ENCODE results near the gene ATF2. TPM values are rescaled to one million over a fixed set of nuclear protein-coding genes. Genes with fewer than 3 reads are reported as not detected.

Gene ATF2
- 10 to 100 TPM; 34.1 to 41.4 (median 37.6) TPM for total RNA-seq

DNA sequence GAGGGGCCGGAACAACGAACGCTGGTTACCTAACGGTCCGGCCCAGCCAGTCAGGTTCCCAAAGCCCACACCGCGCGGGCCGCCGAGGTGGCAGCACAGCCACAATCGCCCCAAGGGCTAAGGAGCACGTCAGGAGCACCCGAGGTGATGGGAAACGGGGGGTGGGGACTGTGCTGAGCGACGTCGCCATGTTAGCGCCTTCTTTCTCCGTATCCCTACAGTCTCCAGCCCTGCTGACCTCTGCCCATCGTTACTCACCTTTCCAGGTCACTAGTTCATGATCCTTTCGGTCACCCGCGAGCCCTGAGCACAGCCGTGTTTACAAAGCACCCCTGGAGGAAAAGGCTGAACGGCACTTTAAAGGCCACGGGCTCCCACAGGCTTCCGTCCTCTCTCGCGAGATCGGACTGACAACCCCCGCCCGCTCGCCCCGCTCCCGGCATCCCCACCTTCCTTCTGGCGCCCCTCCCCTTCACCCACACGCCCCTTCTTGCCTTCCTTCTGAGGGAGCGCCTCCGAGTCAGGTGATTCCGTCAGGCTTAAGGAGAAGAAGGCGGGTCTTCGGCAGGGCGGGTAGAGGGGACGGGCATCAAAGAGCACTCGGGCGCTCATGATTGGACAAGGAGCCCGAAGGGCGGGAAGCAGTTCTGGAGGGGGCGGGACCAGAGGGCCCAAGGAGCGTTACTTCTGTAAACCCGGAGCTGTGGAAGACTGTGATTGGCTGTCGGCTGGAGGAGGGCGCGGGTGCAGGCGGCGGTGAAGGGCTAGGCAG lies at the start of gene ATF2:
Gene ATF2, minus strand, starts transcription at position 412 of the 772 bp plus-strand sequence. CDS start 31,760 bp downstream, outside the sequence.
- peak within 1 kb of the TSS; percentile 100 for H3K4me3 Mint-ChIP-seq
- DNase-seq, result peak; percentile 95
- peaks cover 4% of the 10 kb centered on the region for H3K36me3 Mint-ChIP-seq (ENCODE audit: insufficient read depth)
- H3K27me3 Mint-ChIP-seq (ENCODE audit: low read depth), result no peaks in the 10 kb centered on the region
- peaks cover 48% of the 10 kb centered on the region for H3K4me1 Mint-ChIP-seq (ENCODE audit: low read depth)
- H3K9me3 Mint-ChIP-seq, result no peaks in the 10 kb centered on the region
- peak; percentile 93 to 94 for ATAC-seq

- ATAC-seq (no peak), DNase-seq (no peak)
- Mint-ChIP-seq H3K4me3 (no peak overlapping the region), H3K27me3 (ENCODE audit: low read depth) (peaks cover 9% of the 10 kb centered on the region), H3K36me3 (ENCODE audit: insufficient read depth) (no peaks in the 10 kb centered on the region), H3K4me1 (ENCODE audit: low read depth) (peaks cover 4% of the 10 kb centered on the region), H3K9me3 (no peaks in the 10 kb centered on the region)
Measured at GRCh38 chr2:175207741-175208438, 39.9 kb upstream of the ATF2 start.

- no peak overlapping the region for H3K4me3 Mint-ChIP-seq
- no peaks in the 10 kb centered on the region for H3K36me3 Mint-ChIP-seq (ENCODE audit: insufficient read depth)
- no peaks in the 10 kb centered on the region for H3K9me3 Mint-ChIP-seq
- ATAC-seq (no peak), DNase-seq (no peak)
- H3K4me1 Mint-ChIP-seq (ENCODE audit: low read depth), result peaks cover 4% of the 10 kb centered on the region
- H3K27me3 Mint-ChIP-seq (ENCODE audit: low read depth), result peaks cover 10% of the 10 kb centered on the region
Measured at GRCh38 chr2:175206866-175207265, 38.9 kb upstream of the ATF2 start.

DNA sequence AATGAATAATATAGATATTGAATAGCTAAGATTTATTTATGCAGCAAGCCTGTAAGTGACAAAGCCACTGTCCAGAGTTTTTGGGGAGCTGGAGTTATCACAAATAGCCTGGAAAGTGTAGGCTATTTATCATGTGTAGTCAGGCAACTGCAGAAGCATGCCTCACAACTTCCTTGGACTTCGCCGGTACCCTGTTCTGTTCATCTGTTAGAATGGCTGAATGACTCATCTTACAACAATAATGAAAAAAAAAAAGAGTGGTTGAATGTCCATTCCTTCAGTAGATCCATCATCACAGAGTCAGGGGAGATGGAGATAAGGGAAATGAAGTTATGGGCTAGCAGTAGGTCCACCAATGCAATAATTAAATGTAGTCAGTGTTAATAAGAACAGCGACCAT lies 37.5 kb upstream of the ATF2 start:
- H3K4me3 Mint-ChIP-seq, result no peak overlapping the region
- H3K36me3 Mint-ChIP-seq (ENCODE audit: insufficient read depth), result no peaks in the 10 kb centered on the region
- DNase-seq (no peak), ATAC-seq (no peak)
- peaks cover 6% of the 10 kb centered on the region for H3K27me3 Mint-ChIP-seq (ENCODE audit: low read depth)
- no peaks in the 10 kb centered on the region for H3K9me3 Mint-ChIP-seq
- peaks cover 4% of the 10 kb centered on the region for H3K4me1 Mint-ChIP-seq (ENCODE audit: low read depth)

DNA sequence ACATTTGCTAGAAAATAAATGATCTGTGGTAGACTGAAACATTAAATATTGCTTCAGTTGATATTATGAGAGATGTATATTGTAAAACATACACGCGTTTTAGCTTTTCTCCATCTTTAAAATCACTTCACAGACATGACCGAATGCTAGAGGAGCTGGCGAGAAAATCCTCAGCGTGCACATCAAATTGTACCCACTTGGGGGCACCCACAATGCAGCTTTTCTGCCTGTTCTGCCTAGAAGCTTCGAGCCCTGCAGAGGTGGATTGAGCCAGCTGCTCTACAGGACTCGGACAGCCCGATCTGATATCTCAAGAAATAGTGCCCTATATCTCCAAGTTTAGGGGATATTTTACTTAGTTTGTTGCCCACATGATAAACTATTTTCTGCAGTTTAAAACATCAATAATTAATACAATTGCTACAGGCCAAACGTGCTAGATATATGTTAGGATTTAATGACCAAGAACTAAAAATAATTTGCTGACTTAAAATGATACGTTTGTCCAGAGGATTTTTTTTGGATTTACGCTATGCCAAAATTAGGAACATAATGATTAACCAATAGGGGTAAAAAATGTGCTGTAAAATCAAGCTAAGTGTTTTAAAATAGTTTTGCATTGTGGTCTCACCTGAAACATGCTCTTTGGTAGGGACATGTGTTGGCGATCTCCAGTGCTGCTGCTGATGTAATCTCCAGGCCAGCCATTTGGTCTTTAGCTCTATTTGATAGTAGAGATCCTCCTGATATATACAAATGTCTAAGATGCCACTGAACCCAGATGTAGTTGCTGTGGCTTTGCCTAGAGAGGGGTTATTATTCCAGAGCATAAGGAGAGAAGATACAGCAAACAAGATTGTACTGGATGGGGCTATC lies 35.9 kb upstream of the ATF2 start:
- H3K27me3 Mint-ChIP-seq (ENCODE audit: low read depth), result peaks cover 8% of the 10 kb centered on the region
- H3K36me3 Mint-ChIP-seq (ENCODE audit: insufficient read depth), result no peaks in the 10 kb centered on the region
- DNase-seq, result peak; percentile 29
- H3K4me3 Mint-ChIP-seq, result no peak overlapping the region
- peak; percentile 61 to 77 for ATAC-seq
- peaks cover 4% of the 10 kb centered on the region for H3K4me1 Mint-ChIP-seq (ENCODE audit: low read depth)
- no peaks in the 10 kb centered on the region for H3K9me3 Mint-ChIP-seq

- Mint-ChIP-seq H3K4me3 (no peak overlapping the region), H3K4me1 (ENCODE audit: low read depth) (peaks cover 2% of the 10 kb centered on the region), H3K36me3 (ENCODE audit: insufficient read depth) (no peaks in the 10 kb centered on the region), H3K9me3 (no peaks in the 10 kb centered on the region), H3K27me3 (ENCODE audit: low read depth) (peaks cover 23% of the 10 kb centered on the region)
- DNase-seq (no peak), ATAC-seq (no peak)
Measured at GRCh38 chr2:175195012-175195411, 27.0 kb upstream of the ATF2 start.

DNA sequence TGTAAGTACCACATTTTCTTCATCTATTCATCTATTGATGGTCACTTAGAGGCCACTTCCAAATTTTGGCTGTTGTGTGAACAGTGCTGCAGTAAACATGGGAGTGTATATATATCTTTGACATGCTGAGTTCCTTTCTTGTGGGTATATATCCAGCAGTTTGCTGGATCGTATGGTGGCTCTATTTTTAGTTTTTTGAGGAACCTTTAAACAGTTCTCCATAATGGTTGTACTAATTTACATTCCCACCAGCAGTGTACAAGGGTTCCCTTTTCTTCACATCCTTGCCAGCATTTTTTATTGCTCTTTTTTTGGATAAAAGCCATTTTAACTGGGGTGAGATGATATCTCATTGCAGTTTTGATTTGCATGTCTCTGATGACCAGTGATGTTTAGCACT lies 20.8 kb upstream of the ATF2 start:
- Mint-ChIP-seq H3K4me1 (ENCODE audit: low read depth) (peaks cover 2% of the 10 kb centered on the region), H3K4me3 (no peak overlapping the region), H3K27me3 (ENCODE audit: low read depth) (peaks cover 20% of the 10 kb centered on the region), H3K36me3 (ENCODE audit: insufficient read depth) (no peaks in the 10 kb centered on the region), H3K9me3 (no peaks in the 10 kb centered on the region)
- no peak for DNase-seq
- ATAC-seq, result no peak

DNA sequence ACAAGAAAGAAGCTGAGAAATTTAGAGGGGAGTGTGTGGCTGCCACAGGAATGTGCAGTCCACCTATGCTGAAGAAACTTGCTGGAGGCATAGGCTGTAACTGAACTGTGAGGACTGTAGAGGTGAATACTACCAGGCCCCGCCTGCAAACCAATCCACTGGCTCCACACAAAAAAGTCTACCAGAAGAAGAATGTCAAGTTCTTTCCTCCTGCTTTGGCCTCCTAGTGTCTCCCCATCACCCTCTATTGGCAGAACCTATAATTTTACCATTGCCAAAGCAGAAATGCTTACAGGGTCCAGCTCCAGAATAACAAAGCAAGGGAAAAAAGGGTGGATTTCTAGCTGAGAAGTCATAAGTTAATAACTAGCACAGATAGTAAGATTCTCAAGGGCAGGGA lies 19.4 kb upstream of the ATF2 start:
- H3K27me3 Mint-ChIP-seq (ENCODE audit: low read depth), result peaks cover 19% of the 10 kb centered on the region
- ATAC-seq, result no peak
- no peak overlapping the region for H3K4me3 Mint-ChIP-seq
- no peaks in the 10 kb centered on the region for H3K36me3 Mint-ChIP-seq (ENCODE audit: insufficient read depth)
- no peaks in the 10 kb centered on the region for H3K9me3 Mint-ChIP-seq
- no peaks in the 10 kb centered on the region for H3K4me1 Mint-ChIP-seq (ENCODE audit: low read depth)
- no peak for DNase-seq

GRCh38 chr2:175183674-175184073 lies 15.7 kb upstream of the ATF2 start:
- no peak overlapping the region for H3K4me3 Mint-ChIP-seq
- H3K4me1 Mint-ChIP-seq (ENCODE audit: low read depth), result peaks cover 14% of the 10 kb centered on the region
- peaks cover 4% of the 10 kb centered on the region for H3K36me3 Mint-ChIP-seq (ENCODE audit: insufficient read depth)
- DNase-seq (no peak), ATAC-seq (no peak)
- peaks cover 3% of the 10 kb centered on the region for H3K27me3 Mint-ChIP-seq (ENCODE audit: low read depth)
- no peaks in the 10 kb centered on the region for H3K9me3 Mint-ChIP-seq

DNA sequence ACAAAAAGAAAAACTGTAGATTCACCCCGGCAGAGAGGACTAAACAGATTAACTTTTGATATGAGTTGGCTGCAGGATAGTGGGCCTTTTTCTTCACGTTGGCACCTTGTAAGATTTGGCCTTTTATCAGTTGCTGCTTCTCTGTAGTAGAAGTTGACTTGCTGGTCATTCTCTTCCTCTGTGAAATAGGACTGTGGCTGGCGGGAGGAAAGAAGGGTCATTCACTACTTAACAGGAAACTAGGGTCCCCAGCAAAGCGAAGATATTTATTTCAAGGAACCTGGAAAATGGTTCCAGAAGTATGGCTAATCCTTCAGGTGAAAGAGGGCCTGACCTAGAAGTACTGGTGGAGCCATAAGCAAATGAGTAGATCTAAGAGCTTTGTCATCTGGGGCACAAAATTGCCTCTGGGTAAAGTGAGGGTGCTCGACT lies 13.9 kb upstream of the ATF2 start:
- ATAC-seq (no peak), DNase-seq (no peak)
- Mint-ChIP-seq H3K36me3 (ENCODE audit: insufficient read depth) (peaks cover 10% of the 10 kb centered on the region), H3K4me1 (ENCODE audit: low read depth) (peaks cover 16% of the 10 kb centered on the region), H3K4me3 (peak overlapping the region; percentile 95), H3K27me3 (ENCODE audit: low read depth) (no peaks in the 10 kb centered on the region), H3K9me3 (no peaks in the 10 kb centered on the region)

DNA sequence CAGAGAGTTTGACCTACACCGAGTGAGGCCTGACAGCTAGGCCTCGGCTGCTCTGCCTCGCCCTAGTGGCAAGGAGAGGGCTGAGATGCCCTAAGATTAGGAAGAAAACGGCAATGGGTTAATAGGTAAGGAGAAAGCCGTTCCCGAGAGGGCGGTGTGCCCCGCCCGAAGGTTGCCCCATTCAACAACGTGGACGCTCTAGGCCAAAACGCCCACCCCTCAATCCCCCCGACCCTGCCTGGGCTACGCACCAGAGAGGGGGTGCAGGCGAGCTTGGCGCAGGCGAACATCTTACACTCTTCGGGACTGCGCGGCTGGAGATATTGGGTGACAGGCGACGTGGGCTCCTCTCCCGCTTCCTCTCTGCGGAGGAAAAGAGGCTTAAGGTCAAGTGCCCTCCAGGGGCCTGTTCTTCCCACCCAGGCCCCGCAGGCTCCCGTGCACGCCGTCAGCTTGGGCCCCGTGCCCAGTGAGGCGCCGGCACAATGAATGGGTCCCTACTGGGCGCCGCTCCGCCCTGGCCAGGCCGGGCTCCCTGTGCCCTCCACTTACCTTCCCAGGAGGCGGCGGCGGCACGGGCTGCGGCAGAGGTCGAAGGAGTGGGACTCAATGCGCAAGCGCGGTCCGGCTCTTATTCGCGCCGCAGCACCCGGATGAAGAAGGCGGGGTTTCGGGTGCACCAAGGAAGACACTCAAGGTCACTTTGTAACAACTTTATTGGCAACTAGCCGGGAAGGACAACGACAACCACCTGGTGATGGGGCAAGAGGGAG lies 13.3 kb upstream of the ATF2 start, which contains the start of gene ATP5MC3:
Gene ATP5MC3, minus strand, starts transcription at position 607 of the 773 bp plus-strand sequence. Its CDS starts 317 bp downstream, at position 290.
- H3K27me3 Mint-ChIP-seq (ENCODE audit: low read depth), result no peaks in the 10 kb centered on the region
- H3K9me3 Mint-ChIP-seq, result no peaks in the 10 kb centered on the region
- peaks cover 15% of the 10 kb centered on the region for H3K36me3 Mint-ChIP-seq (ENCODE audit: insufficient read depth)
- ATAC-seq, result peak; percentile 92 to 93
- H3K4me1 Mint-ChIP-seq (ENCODE audit: low read depth), result peaks cover 19% of the 10 kb centered on the region
- peak; percentile 90 for DNase-seq
- H3K4me3 Mint-ChIP-seq, result peak within 1 kb of the TSS; percentile 95

GRCh38 chr2:175180701-175181103 lies 12.7 kb upstream of the ATF2 start:
- peak; percentile 65 to 68 for ATAC-seq
- peaks cover 18% of the 10 kb centered on the region for H3K36me3 Mint-ChIP-seq (ENCODE audit: insufficient read depth)
- no peaks in the 10 kb centered on the region for H3K27me3 Mint-ChIP-seq (ENCODE audit: low read depth)
- H3K9me3 Mint-ChIP-seq, result no peaks in the 10 kb centered on the region
- peak overlapping the region; percentile 95 for H3K4me3 Mint-ChIP-seq
- peak; percentile 46 for DNase-seq
- peaks cover 21% of the 10 kb centered on the region for H3K4me1 Mint-ChIP-seq (ENCODE audit: low read depth)

DNA sequence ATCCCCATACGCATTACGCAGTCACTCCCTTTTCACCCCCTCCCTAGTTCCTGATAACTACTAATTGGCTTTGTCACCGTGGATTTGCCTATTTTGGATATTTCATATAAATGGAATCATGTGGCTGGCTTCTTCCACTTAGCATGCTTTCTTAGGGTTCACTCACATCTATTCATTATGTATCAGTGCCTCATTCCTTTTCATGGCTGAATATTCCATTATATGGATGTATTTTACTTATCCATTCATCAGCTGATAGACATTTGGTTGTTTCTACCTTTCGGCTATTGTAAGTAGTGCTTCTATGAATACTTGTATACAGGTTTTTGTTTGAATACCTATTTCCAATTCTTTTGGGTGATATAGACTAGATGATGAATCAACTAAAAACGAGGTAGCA lies 8.6 kb upstream of the ATF2 start:
- Mint-ChIP-seq H3K36me3 (ENCODE audit: insufficient read depth) (peaks cover 34% of the 10 kb centered on the region), H3K4me3 (no peak overlapping the region)
- ATAC-seq, result no peak

More for the DNA sequence above, 8.6 kb upstream of the ATF2 start:
- H3K27me3 Mint-ChIP-seq (ENCODE audit: low read depth), result no peaks in the 10 kb centered on the region
- H3K9me3 Mint-ChIP-seq, result no peaks in the 10 kb centered on the region
- DNase-seq, result no peak
- H3K4me1 Mint-ChIP-seq (ENCODE audit: low read depth), result peaks cover 19% of the 10 kb centered on the region

All from activated T-cell treated with anti-CD3 and anti-CD28 coated beads, Interleukin-2, amount 50 U/mL, for 4 hours (primary cell).